H1 (cell line): Measurements from ENCODE around the gene POLN.

Experiments
- BCL11A ChIP-seq, 2 experiments: IDR thresholded peaks; one replicate each; pipeline ENCODE4 v1.6.1; 2011; ENCODE audit warnings: low read depth in 2 of 2, low read length in 2 of 2, mild to moderate bottlenecking in 2 of 2
- CHD2 ChIP-seq: IDR thresholded peaks from 2 replicates; pipeline ENCODE4 v1.6.1; 2012; ENCODE audit warnings: low read length, improper control_type of control experiment
- EGR1 ChIP-seq: IDR thresholded peaks from 2 replicates; pipeline ENCODE4 v1.6.1; 2011; ENCODE audit warnings: low read depth, low read length, borderline replicate concordance
- GABPA ChIP-seq: IDR thresholded peaks from 2 replicates; pipeline ENCODE4 v1.6.1; 2011; ENCODE audit warnings: mild to moderate bottlenecking, low read length, moderate library complexity, borderline replicate concordance; ENCODE audit not compliant: insufficient read depth
- POLR2A ChIP-seq, 2 experiments: IDR thresholded peaks; 1 replicate in 1 of 2; 2 replicates in 1 of 2; pipeline ENCODE4 v1.6.1; 2011; ENCODE audit warnings: low read depth in 2 of 2, low read length in 2 of 2, mild to moderate bottlenecking in 2 of 2; ENCODE audit errors: control extremely low read depth in 1 of 2
- POLR2AphosphoS5 ChIP-seq: IDR thresholded peaks from 2 replicates; pipeline ENCODE4 v1.6.1; 2011; ENCODE audit warnings: low read depth, low read length
- SP4 ChIP-seq: IDR thresholded peaks from 2 replicates; pipeline ENCODE4 v1.6.1; 2012; ENCODE audit warnings: low read length, inconsistent platforms
- TF ChIP-seq, protein P1 (sequence below), 3 experiments: IDR thresholded peaks; 1 replicate in 2 of 3; 2 replicates in 1 of 3; pipeline versions ENCODE4 v1.5.1 to v1.6.1; 2011; ENCODE audit warnings: low read length in 3 of 3, mild to moderate bottlenecking in 3 of 3, inconsistent platforms in 2 of 3, low read depth in 1 of 3, moderate library complexity in 1 of 3; ENCODE audit not compliant: insufficient read depth in 1 of 3; ENCODE audit errors: control extremely low read depth in 1 of 3

DNA sequence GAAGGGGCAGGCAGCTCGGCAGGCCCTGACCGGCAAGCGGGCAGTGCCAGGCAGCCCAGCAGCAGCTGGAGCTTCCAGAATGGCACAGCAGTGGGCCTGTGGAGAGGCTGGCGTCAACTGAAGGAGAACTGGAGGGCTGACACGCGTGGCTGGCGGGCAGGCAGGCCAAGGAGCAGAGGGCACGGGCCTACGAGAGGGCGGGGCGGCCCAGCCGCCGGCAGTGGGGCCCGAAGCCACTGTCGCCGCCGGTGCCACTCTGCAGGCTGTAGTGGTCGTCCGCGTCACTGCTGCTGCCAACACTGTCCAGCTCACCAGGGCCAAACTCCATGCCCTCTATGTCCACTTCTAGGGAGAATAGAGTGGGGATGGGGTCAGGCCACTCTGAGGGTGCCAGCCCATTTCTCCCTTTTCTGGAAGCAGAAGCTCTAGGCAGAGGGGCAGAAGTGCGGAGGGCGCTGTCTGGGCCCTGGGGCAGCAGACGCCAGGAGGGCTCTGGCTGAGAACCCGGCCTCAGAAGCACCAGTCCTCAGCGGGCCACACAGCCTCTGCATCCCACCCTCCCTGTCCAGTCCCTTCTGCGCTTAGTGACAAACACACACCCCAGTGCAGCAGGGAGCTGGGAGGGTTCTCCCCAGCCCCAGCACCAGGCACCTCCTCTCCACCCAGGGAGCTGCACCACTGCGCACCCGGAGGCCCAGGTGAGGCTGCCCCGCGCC, 8.6 kb upstream of the POLN start:
- TF ChIP-seq BCL11A (IDR thresholded peaks at IDR 0.05; ENCODE audit: low read depth in 2 of 2, low read length in 2 of 2) (no peak), EGR1 (no peak), POLR2AphosphoS5 (no peak), GABPA (no peak), POLR2A (IDR thresholded peaks at IDR 0.05; ENCODE audit: control extremely low read depth in 1 of 2, low read depth in 2 of 2, low read length in 2 of 2) (no peak), SP4 (no peak), CHD2 (no peak)
- TF ChIP-seq, protein P1, sequence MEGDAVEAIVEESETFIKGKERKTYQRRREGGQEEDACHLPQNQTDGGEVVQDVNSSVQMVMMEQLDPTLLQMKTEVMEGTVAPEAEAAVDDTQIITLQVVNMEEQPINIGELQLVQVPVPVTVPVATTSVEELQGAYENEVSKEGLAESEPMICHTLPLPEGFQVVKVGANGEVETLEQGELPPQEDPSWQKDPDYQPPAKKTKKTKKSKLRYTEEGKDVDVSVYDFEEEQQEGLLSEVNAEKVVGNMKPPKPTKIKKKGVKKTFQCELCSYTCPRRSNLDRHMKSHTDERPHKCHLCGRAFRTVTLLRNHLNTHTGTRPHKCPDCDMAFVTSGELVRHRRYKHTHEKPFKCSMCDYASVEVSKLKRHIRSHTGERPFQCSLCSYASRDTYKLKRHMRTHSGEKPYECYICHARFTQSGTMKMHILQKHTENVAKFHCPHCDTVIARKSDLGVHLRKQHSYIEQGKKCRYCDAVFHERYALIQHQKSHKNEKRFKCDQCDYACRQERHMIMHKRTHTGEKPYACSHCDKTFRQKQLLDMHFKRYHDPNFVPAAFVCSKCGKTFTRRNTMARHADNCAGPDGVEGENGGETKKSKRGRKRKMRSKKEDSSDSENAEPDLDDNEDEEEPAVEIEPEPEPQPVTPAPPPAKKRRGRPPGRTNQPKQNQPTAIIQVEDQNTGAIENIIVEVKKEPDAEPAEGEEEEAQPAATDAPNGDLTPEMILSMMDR (IDR thresholded peaks at IDR 0.05; ENCODE audit: control extremely low read depth in 1 of 3, insufficient read depth in 1 of 3, low read depth in 1 of 3, low read length in 3 of 3): no peak
